GM19328 (cell line): ENCODE measurements around the gene HIF3A.
"Not testable (repeated sequence)": the region's sequence is repeated elsewhere in the genome, so short reads cannot be mapped to it uniquely, and the experiment has no call there.

ENCODE experiments used
- ATAC-seq: cut with Tn5 transposase; IDR thresholded peaks from one replicate; pipeline ENCODE4 v1.9.1; 2021; ENCODE audit warnings: mild to moderate bottlenecking, moderate library complexity; ENCODE audit not compliant: unreplicated experiment

The HIF3A gene

DNA sequence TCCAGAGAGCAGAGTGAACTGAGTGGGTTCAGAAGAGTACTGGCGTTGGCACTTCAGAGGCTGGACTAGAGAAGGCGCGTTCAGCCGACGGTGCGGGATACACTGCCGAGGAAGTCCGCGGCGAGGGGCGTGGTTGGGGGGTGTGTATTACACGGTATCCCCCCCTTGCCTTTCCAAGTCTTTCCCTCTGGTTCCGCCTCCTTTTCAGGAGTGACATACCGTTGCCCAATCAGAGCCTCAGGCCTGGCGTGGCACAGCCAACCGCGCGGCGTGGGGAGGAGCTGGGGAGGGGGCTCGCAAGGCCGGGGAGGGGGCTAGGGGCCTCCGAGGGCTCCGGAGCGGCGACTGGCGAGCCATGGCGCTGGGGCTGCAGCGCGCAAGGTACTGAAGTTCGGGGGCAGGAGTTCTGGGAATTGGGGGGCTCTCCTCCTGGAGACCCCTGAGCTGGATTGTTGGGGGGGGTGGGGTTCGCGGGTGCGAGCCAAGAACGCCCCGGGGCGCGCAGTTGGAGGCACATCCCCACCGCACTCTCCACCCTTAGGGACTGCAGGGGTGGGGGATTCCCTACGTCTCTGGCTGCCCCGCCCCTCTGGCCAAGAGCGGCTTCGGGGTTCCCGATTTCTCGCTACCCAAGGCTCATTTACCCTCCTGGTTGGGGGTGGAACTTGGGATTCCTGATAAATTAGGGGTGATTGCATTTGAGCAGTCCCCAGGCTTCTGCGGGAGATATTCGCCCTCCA, at the start of gene HIF3A:
TSS of gene HIF3A (plus strand) at position 321 of the 740 bp plus-strand sequence. CDS start at position 356, 35 bp downstream.
- ATAC-seq: no peak

- ATAC-seq: no peak
Observed at GRCh38 chr19:46250076-46250735, 46.6 kb upstream of the HIF3A start.

- no peak for ATAC-seq
Observed at GRCh38 chr19:46251416-46251815, 45.4 kb upstream of the HIF3A start.

DNA sequence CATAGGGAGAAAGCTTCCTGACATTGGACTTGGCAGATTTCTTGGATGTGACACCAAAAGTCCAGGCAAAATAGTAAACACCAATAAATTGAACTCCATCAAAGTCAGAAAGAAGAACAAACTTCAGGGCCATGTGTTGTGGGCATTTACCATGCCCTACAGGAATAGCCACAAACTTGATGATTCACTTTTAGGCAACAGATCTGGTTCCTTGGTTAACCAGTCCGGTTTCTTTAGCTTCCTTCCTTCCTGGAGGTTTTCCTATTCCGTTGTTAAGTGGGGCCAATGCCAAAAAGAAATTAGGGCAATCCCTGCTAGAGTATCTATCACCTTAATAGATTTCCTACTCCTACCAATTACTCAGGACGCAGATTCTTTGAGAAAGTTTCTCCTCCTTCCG, 42.1 kb upstream of the HIF3A start:
- ATAC-seq: no peak

DNA sequence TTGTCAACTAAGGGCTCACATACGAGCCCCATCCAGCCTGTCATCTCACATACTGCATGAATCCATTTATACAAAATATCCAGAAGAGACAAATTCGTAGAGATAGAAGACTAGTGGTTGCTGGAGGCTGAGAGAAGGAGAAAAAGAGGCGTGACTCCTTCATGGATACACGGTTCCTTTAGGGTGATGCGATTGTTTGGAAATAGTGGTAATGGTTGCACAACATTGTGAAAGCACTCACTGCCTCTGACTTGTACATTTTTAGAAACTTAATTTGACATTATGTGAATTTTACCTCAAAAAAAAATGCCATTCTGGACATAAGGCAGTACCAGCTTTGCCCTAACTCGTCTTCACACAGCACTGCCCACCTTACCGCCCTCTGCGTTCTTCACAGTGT, 40.0 kb upstream of the HIF3A start:
- ATAC-seq: no peak

DNA sequence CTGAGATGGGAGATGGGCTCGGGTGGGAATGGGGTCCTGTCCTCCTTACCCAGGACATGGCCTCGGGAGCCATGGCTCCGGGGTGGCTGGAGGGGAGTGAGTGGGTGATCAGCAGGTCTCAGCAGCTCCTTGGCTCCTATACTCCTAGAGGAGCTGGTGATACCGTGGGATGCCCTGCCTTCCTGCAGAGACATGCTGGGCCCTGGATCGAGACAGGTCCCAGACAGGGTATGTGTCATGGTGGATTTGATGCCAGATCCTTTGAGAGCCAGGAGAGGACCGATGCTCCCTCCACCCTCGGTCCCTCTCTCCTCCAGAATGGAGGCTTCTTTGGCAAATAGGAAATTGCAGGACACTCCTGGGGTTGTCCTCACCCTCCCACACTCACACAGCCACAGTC, 35.3 kb upstream of the HIF3A start:
- not testable (repeated sequence) for ATAC-seq

- not testable (repeated sequence) for ATAC-seq
Observed at GRCh38 chr19:46262684-46263296, 34.1 kb upstream of the HIF3A start.

GRCh38 chr19:46264801-46265200, 32.0 kb upstream of the HIF3A start:
- not testable (repeated sequence) for ATAC-seq

- no peak for ATAC-seq
Observed at GRCh38 chr19:46265217-46265828, 31.5 kb upstream of the HIF3A start.

- ATAC-seq: no peak
Observed at GRCh38 chr19:46269101-46269500, 27.7 kb upstream of the HIF3A start.

- ATAC-seq: no peak
Observed at GRCh38 chr19:46270521-46271256, 26.2 kb upstream of the HIF3A start.

DNA sequence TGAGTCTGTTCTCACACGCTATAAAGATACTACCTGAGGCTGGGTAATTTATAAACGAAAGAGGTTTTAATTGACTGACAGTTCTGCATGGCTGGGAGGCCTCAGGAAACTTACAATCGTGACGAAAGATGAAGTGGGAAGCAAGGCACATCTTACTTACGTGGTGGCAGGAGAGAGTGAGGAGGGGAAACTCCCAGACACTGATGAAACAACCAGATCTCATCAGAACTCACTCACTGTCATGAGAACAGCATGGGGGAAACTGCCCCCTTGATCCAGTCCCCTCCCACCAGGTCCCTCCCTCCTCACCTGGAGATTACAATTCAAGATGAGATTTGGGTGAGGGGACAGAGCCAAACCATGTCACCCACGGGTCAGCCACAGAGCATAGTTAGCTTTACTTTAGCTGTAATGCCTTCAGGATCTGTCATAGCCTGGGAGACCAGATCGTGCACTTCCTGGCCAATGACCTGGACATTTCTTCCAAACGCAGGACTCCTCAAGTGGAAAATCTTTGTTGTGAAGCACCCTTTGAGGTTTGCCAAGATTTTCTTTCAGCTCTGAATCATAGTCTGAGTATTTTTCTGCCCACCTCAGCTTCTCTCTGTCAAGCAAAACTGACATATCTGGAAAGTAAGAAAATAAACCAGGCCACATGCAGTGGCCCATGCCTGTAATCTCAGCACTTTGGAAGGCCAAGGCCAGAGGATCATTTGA, 25.2 kb upstream of the HIF3A start:
- no peak for ATAC-seq

DNA sequence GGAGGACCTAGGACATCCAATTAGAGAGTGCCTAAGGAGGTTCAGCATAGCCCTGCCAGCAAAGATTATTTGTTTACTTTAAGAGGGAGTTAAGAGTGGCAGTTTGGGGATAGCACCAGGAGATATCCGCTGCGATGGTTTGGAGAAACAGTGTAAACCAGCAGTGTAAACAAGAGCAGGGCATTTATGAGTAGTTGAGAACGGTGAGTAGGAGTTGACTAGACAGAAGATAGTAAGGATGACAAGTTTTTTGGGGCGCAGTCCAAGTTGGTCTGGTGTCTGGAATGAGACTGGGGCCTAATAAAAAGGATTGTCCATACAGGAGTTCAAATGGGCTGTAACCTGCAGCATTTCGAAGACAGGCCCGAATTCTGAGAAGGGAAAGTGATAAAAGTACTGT, 22.9 kb upstream of the HIF3A start:
- not testable (repeated sequence) for ATAC-seq

DNA sequence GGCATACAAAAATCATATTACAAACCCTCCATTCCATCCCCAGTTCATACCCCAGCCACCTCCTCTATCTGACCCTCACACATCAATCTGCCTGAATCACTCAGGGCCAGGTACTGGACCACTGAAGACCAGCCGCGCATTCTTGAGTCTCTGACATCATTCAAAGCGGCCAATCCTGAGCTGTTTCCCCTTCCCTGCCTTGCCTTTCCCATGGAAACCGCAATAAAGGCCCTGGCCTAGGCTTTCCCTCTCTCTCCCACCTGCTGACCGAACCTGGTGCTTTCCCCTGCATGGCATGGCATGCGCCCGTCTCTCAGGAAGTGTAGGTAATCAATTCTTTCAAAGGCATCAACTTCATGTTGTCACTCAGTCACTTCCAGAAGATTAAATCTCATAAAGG, 17.7 kb upstream of the HIF3A start:
- ATAC-seq: no peak

DNA sequence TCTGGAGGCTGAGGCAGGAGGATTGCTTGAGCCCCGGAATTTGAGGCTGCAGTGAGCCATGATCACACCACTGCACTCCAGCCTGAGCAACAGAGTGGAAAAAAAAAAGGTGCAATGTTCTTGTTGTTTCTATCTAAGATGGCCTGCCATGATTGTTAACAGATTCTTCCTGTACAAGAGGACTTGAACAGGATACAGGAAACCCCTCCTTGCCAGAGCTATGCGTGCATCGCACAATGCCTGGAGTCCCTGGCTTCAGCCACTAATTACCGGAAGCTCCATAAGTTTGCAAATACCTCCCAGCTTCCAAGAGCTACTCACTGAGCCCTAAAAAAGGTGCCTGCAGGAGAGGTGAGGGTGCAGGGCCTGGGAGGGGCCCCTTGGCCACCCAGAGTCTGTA, 13.1 kb upstream of the HIF3A start:
- ATAC-seq: no peak

DNA sequence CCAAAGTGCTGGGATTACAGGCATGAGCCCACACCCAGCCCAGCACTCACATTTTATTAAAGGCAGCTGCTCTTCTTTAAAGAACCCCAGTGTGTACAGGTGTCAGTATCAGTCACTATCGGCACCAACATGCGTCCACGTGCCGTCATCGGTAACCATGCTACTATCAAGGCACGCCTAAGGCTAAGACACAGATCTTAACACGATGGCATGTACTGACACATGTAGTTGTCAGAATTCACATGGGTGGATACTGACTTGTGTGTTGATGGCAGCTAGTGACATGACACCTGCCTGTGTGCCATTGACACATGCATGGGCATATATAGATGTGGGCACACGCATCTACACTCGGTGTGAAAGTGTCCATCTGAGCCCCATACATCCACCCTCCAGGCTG, 12.2 kb upstream of the HIF3A start:
- no peak for ATAC-seq

GRCh38 chr19:46287585-46287984, 9.3 kb upstream of the HIF3A start:
- ATAC-seq: no peak

- no peak for ATAC-seq
Observed at GRCh38 chr19:46288896-46289588, 7.8 kb upstream of the HIF3A start.

DNA sequence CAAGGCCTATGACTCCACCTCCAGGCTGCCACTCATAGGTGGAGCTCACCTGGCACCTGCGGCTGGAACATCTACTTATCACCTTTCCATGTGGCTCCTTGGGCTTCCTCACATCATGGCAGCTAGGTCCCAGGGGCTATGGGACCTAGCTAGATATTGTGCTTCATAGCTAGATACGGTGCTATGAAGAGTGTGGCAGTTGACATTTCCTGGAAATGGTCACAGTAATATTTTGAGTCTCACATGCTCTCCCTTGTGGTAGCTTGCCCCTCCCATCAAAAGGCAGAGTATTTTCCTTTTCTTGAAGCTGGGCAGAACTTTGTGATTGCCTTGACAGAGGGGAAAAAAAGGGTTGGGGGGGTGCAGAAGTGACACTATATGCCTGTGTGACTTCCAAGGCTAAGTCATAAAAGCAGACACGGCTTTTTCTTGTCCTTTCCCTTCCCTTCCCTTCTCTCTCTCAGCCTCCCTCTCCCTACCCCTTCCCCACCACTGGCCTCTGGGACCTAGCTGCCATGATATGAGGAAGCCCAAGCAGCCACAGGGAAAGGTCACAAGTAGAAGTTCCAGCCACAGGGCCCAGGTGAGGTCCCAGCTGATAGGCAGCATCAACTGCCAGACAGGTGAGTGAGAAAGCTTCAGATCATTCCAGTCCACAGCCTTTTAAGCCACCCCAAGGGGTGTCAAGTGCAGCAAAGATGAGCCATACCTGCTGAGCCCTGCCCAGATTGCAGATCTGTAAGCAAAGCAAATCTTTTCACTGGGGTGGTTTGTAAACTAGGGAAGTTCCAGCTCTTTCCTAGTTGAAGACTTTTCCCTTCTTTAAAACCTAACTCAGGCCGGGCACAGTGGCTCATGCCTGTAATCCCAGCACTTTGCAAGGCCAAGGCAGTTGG, 6.9 kb upstream of the HIF3A start:
- ATAC-seq: no peak
